ENCODE results near the gene PARD3.

The PARD3 gene

DNA sequence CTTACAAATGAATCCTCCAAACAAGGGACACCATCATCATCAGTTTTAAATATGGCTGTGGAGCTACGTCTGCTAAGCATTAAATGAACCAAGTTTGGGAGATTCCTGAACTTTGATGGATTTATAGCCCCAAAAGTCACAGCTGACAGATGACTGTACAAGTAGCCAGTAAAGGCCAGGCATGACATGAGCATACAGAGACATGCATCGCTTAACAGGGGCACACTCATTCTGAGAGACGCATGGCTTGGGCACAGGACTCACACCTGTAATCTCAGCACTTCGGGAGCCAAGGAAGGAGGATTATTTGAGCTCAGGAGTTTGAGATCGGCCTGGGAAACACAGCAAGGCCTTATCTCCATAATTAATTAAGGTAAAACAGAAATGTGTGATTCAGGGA lies 166.2 kb downstream of the PARD3 start:
- no CpG with 5 or more reads among the region's 5 CpGs for WGBS (ENCODE audit: extremely low coverage, insufficient coverage, insufficient read length)
- H3K4me2 ChIP-seq (ENCODE audit: low read length) = no peak overlapping the region
- no peak overlapping the region for H4K12ac ChIP-seq (ENCODE audit: low read depth, low read length)
- H3K27ac ChIP-seq (ENCODE audit: low read depth, low read length) = no peak overlapping the region
- H3K4me1 ChIP-seq (ENCODE audit: control insufficient read depth in 1 of 2, insufficient read depth in 2 of 2, low read length in 2 of 2) = peaks cover 6 to 16% of the 10 kb centered on the region in 2 experiments
- H2BK5ac ChIP-seq (ENCODE audit: low read depth, low read length, poor library complexity) = no peak overlapping the region
- H3K4me3 ChIP-seq (ENCODE audit: low read depth, low read length) = no peak overlapping the region
- no peaks in the 10 kb centered on the region for H3K9me3 ChIP-seq (ENCODE audit: insufficient read depth, low read depth, low read length)
- H3K18ac ChIP-seq (ENCODE audit: low read length) = no peak overlapping the region
- no peak overlapping the region for H2BK12ac ChIP-seq (ENCODE audit: low read length)
- H3K23ac ChIP-seq (ENCODE audit: low read length) = no peak overlapping the region
- no peak overlapping the region for H3K9ac ChIP-seq (ENCODE audit: low read length)
- H2AFZ ChIP-seq (ENCODE audit: insufficient read depth, low read length, poor library complexity) = no peak overlapping the region
- H4K91ac ChIP-seq (ENCODE audit: low read depth, low read length) = no peak overlapping the region
- H3K27me3 ChIP-seq (ENCODE audit: insufficient read depth, low read length) = no peaks in the 10 kb centered on the region
- peaks cover 1% of the 10 kb centered on the region for H3K79me2 ChIP-seq (ENCODE audit: control insufficient read depth, insufficient read depth, low read length, poor library complexity)
- peaks cover 3% of the 10 kb centered on the region for H3K79me1 ChIP-seq (ENCODE audit: low read length)
- no peak overlapping the region for H2AK5ac ChIP-seq (ENCODE audit: low read length)
- DNase-seq = no peak
- no peak overlapping the region for H3K14ac ChIP-seq (ENCODE audit: low read length)
- no peak overlapping the region for H4K8ac ChIP-seq (ENCODE audit: low read depth, low read length)
- H3K36me3 ChIP-seq (ENCODE audit: control insufficient read depth in 1 of 2, insufficient read depth in 2 of 2, low read length in 2 of 2) = no peaks in the 10 kb centered on the region
- no peak overlapping the region for H2BK120ac ChIP-seq (ENCODE audit: insufficient read depth, low read length, poor library complexity)
- no peak overlapping the region for H3K4ac ChIP-seq (ENCODE audit: low read depth, low read length)

DNA sequence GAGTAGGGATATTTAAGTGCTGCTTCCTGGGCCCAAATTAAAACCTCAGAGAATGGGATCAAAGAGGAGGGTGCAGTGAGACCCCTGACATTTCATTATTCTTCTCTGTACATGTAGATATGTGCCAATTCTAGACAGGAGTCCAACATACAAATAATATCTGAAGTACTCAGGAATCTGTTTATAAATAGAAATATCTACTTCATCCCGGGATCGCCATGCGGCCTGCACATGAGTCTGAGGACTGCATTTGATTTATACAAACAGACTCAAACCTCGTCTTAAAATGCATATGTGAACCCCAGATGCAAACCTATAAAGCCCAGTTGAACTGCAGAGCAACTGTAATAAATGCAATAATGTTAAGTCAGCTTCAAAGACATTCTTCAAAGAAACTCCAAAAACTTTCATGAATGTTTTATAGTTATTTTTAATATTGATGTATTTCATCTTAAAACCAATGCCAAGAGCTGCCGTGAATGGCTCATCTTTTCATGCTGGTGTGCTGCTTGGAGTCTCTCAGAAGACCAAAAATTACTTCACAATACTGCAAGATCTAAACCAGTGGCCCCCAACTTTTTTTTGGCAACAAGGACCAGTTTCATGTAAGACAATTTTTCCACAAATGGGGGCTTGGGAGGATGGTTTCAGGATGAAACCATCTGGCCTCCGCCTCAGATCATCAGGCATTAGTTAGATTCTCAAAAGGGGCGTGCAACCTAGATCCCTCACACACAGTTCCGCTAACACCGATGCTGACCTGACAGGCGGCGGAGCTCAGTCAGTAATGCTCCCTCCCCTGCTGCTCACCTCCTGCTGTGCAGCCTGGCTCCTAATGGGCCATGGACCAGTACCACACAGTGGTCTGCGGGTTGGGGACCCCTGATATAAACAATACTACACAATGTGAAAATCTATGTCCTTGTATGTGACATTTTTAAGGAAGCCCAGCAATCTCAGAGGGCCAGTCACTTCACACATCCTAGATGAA lies 166.9 kb downstream of the PARD3 start:
- no peak overlapping the region for H3K4me3 ChIP-seq (ENCODE audit: low read depth, low read length)
- no peak overlapping the region for H3K23ac ChIP-seq (ENCODE audit: low read length)
- H3K9me3 ChIP-seq (ENCODE audit: insufficient read depth, low read depth, low read length) = no peaks in the 10 kb centered on the region
- no CpG with 5 or more reads among the region's 12 CpGs for WGBS (ENCODE audit: extremely low coverage, insufficient coverage, insufficient read length)
- peaks cover 6 to 16% of the 10 kb centered on the region in 2 experiments for H3K4me1 ChIP-seq (ENCODE audit: control insufficient read depth in 1 of 2, insufficient read depth in 2 of 2, low read length in 2 of 2)
- H3K27me3 ChIP-seq (ENCODE audit: insufficient read depth, low read length) = no peaks in the 10 kb centered on the region
- no peak for DNase-seq
- H3K79me1 ChIP-seq (ENCODE audit: low read length) = peaks cover 3% of the 10 kb centered on the region
- no peak overlapping the region for H2AFZ ChIP-seq (ENCODE audit: insufficient read depth, low read length, poor library complexity)
- H3K18ac ChIP-seq (ENCODE audit: low read length) = no peak overlapping the region
- no peaks in the 10 kb centered on the region for H3K36me3 ChIP-seq (ENCODE audit: control insufficient read depth in 1 of 2, insufficient read depth in 2 of 2, low read length in 2 of 2)
- H4K8ac ChIP-seq (ENCODE audit: low read depth, low read length) = no peak overlapping the region
- no peak overlapping the region for H2AK5ac ChIP-seq (ENCODE audit: low read length)
- H3K79me2 ChIP-seq (ENCODE audit: control insufficient read depth, insufficient read depth, low read length, poor library complexity) = peaks cover 1% of the 10 kb centered on the region
- no peak overlapping the region for H3K27ac ChIP-seq (ENCODE audit: low read depth, low read length)
- no peak overlapping the region for H4K91ac ChIP-seq (ENCODE audit: low read depth, low read length)
- no peak overlapping the region for H3K4ac ChIP-seq (ENCODE audit: low read depth, low read length)
- no peak overlapping the region for H3K4me2 ChIP-seq (ENCODE audit: low read length)
- H2BK120ac ChIP-seq (ENCODE audit: insufficient read depth, low read length, poor library complexity) = no peak overlapping the region
- no peak overlapping the region for H3K9ac ChIP-seq (ENCODE audit: low read length)
- H3K14ac ChIP-seq (ENCODE audit: low read length) = no peak overlapping the region
- no peak overlapping the region for H4K12ac ChIP-seq (ENCODE audit: low read depth, low read length)
- no peak overlapping the region for H2BK12ac ChIP-seq (ENCODE audit: low read length)
- H2BK5ac ChIP-seq (ENCODE audit: low read depth, low read length, poor library complexity) = no peak overlapping the region

DNA sequence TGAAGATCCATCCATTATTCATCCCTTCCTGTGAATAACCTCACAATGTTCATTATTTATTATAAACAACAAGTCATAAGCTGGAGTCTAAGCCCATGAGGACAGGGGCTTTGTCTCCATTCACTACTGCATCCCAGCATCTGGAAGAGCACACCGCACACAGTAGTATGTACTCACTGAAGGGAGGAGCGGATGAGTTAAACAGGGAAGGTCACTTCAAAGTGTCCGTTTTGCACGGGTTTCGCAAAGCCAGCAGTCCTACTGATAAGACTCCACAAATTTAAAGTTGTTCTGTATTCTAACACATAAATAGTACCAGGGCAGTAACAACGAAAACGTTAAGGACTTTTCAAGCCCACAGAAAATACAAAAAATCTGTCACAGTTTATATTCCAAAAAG lies 167.9 kb downstream of the PARD3 start:
- Histone ChIP-seq H3K9ac (ENCODE audit: low read length) (no peak overlapping the region), H2BK120ac (ENCODE audit: insufficient read depth, low read length, poor library complexity) (no peak overlapping the region), H3K79me2 (ENCODE audit: control insufficient read depth, insufficient read depth, low read length, poor library complexity) (peaks cover 1% of the 10 kb centered on the region), H3K27me3 (ENCODE audit: insufficient read depth, low read length) (no peaks in the 10 kb centered on the region), H2AFZ (ENCODE audit: insufficient read depth, low read length, poor library complexity) (no peak overlapping the region), H2BK12ac (ENCODE audit: low read length) (no peak overlapping the region), H4K12ac (ENCODE audit: low read depth, low read length) (no peak overlapping the region), H3K4ac (ENCODE audit: low read depth, low read length) (no peak overlapping the region), H3K4me3 (ENCODE audit: low read depth, low read length) (no peak overlapping the region), H3K18ac (ENCODE audit: low read length) (no peak overlapping the region), H3K14ac (ENCODE audit: low read length) (no peak overlapping the region), H3K23ac (ENCODE audit: low read length) (no peak overlapping the region), H3K4me2 (ENCODE audit: low read length) (no peak overlapping the region), H3K4me1 (ENCODE audit: control insufficient read depth in 1 of 2, insufficient read depth in 2 of 2, low read length in 2 of 2) (peaks cover 5 to 13% of the 10 kb centered on the region in 2 experiments), H3K27ac (ENCODE audit: low read depth, low read length) (no peak overlapping the region), H4K8ac (ENCODE audit: low read depth, low read length) (no peak overlapping the region), H4K91ac (ENCODE audit: low read depth, low read length) (no peak overlapping the region), H3K79me1 (ENCODE audit: low read length) (peaks cover 3% of the 10 kb centered on the region), H2BK5ac (ENCODE audit: low read depth, low read length, poor library complexity) (no peak overlapping the region), H3K36me3 (ENCODE audit: control insufficient read depth in 1 of 2, insufficient read depth in 2 of 2, low read length in 2 of 2) (no peaks in the 10 kb centered on the region), H3K9me3 (ENCODE audit: insufficient read depth, low read depth, low read length) (no peaks in the 10 kb centered on the region), H2AK5ac (ENCODE audit: low read length) (no peak overlapping the region)
- WGBS (ENCODE audit: extremely low coverage, insufficient coverage, insufficient read length) = no CpG with 5 or more reads among the region's 7 CpGs
- DNase-seq = no peak

DNA sequence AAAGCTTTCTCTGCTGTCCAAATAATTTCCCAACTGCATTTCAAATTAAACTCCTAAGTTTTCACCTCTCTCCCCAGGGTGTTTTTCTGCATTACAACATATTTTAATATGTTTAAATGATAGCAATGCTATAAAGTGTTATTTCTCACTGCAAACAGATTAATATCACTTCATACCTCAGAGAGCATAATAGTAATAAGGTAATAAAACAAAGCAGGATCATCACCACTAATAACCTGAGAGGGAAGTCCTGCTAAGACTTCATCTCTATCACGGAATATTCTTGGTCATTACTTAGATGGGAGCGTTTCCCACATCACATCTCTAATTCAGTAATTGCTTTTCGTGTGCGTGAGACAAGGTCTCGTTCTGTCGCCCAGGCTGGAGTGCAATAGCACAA lies 168.8 kb downstream of the PARD3 start:
- H3K79me1 ChIP-seq (ENCODE audit: low read length) = no peaks in the 10 kb centered on the region
- peaks cover 1% of the 10 kb centered on the region for H3K79me2 ChIP-seq (ENCODE audit: control insufficient read depth, insufficient read depth, low read length, poor library complexity)
- no peak overlapping the region for H3K23ac ChIP-seq (ENCODE audit: low read length)
- no peak overlapping the region for H2AFZ ChIP-seq (ENCODE audit: insufficient read depth, low read length, poor library complexity)
- no peak overlapping the region for H3K4me3 ChIP-seq (ENCODE audit: low read depth, low read length)
- no peak overlapping the region for H3K4ac ChIP-seq (ENCODE audit: low read depth, low read length)
- H3K36me3 ChIP-seq (ENCODE audit: control insufficient read depth in 1 of 2, insufficient read depth in 2 of 2, low read length in 2 of 2) = no peaks in the 10 kb centered on the region
- H3K27ac ChIP-seq (ENCODE audit: low read depth, low read length) = no peak overlapping the region
- H2BK120ac ChIP-seq (ENCODE audit: insufficient read depth, low read length, poor library complexity) = no peak overlapping the region
- H2BK12ac ChIP-seq (ENCODE audit: low read length) = no peak overlapping the region
- no peak overlapping the region for H3K4me2 ChIP-seq (ENCODE audit: low read length)
- no peak overlapping the region for H4K8ac ChIP-seq (ENCODE audit: low read depth, low read length)
- H3K4me1 ChIP-seq (ENCODE audit: control insufficient read depth in 1 of 2, insufficient read depth in 2 of 2, low read length in 2 of 2) = peaks cover 0 to 6% of the 10 kb centered on the region in 2 experiments
- H2AK5ac ChIP-seq (ENCODE audit: low read length) = no peak overlapping the region
- H4K91ac ChIP-seq (ENCODE audit: low read depth, low read length) = no peak overlapping the region
- H2BK5ac ChIP-seq (ENCODE audit: low read depth, low read length, poor library complexity) = no peak overlapping the region
- H3K14ac ChIP-seq (ENCODE audit: low read length) = no peak overlapping the region
- no peak overlapping the region for H3K18ac ChIP-seq (ENCODE audit: low read length)
- WGBS (ENCODE audit: extremely low coverage, insufficient coverage, insufficient read length) = no CpG with 5 or more reads among the region's 6 CpGs
- H3K9me3 ChIP-seq (ENCODE audit: insufficient read depth, low read depth, low read length) = no peaks in the 10 kb centered on the region
- no peak for DNase-seq
- H4K12ac ChIP-seq (ENCODE audit: low read depth, low read length) = no peak overlapping the region
- no peak overlapping the region for H3K9ac ChIP-seq (ENCODE audit: low read length)
- no peaks in the 10 kb centered on the region for H3K27me3 ChIP-seq (ENCODE audit: insufficient read depth, low read length)

Measured in trophoblast cell (in vitro differentiated cells and primary cell).